Esophagus squamous epithelium (tissue), 5 donors: ENCODE results near the gene CATSPER3. TPM values are rescaled to one million over a fixed set of nuclear protein-coding genes. Genes with fewer than 3 reads are reported as not detected.

Experiments used
- DNase-seq: peaks from one replicate; lab custom pipeline; 2025; lab: John Stamatoyannopoulos, UW
- H3K27ac ChIP-seq, 4 donors: fragments of 200-600 bp; sonication (generic); one replicate each; pipeline ENCODE4 v1.5.1; 2016 to 2019; ENCODE audit warnings: mild to moderate bottlenecking in 1 of 4
- H3K27me3 ChIP-seq, 4 donors: fragments of 200-600 bp; sonication (generic); 1 replicate in 3 of 4; 2 replicates in 1 of 4; pipeline versions ENCODE4 v1.5.1 to v1.6.0; 2017 to 2021; ENCODE audit warnings: antibody characterized with exemption in 1 of 4
- H3K36me3 ChIP-seq, 3 donors: fragments of 200-600 bp; sonication (generic); one replicate each; pipeline ENCODE4 v1.5.1; 2016 to 2019
- H3K4me1 ChIP-seq, 3 donors: fragments of 200-600 bp; sonication (generic); one replicate each; pipeline ENCODE4 v1.5.1; 2017 to 2019
- H3K4me3 ChIP-seq, 4 donors: fragments of 200-600 bp; sonication (generic); 1 replicate in 3 of 4; 2 replicates in 1 of 4; pipeline ENCODE4 v1.5.1; 2016 to 2019; ENCODE audit warnings: mild to moderate bottlenecking in 2 of 4, moderate library complexity in 1 of 4
- H3K9me3 ChIP-seq, 3 donors: fragments of 200-600 bp; sonication (generic); one replicate each; pipeline ENCODE4 v1.5.1; 2016 to 2019
- CTCF ChIP-seq, 6 experiments: fragments of 450-650 bp in 4 of 6; fragments of 200-600 bp in 2 of 6; sonication (generic) in 2 of 6; IDR thresholded peaks; one replicate each; pipeline ENCODE4 v1.5.1; 2016 to 2019; ENCODE audit warnings: antibody characterized with exemption in 6 of 6, mild to moderate bottlenecking in 4 of 6, moderate library complexity in 4 of 6
- POLR2A ChIP-seq, 4 donors: fragments of 450-650 bp; IDR thresholded peaks; one replicate each; pipeline ENCODE4 v1.6.1; 2017; ENCODE audit warnings: antibody characterized with exemption in 4 of 4, mild to moderate bottlenecking in 4 of 4, moderate library complexity in 3 of 4
- WGBS, 2 donors: methylation state at CpG; one replicate each; pipeline ENCODE4 v1.1.5; 2018; 5-methylcytosine and 5-hydroxymethylcytosine counted together
- intact Hi-C: fragments of 100-400 bp; cut with DNase I; formaldehyde crosslinking; loops from one replicate; pipeline ENCODE4 v1.15.0; 2022
- total RNA-seq, 4 donors: library from RNA; depleted of rRNA; stranded (reverse); fragments of >200 nt; gene quantifications; one replicate each; pipeline ENCODE4 v1.1.0, GENCODE V29; 2016
- donor health status: DM: yes; HTN: yes; CAD: no.

Gene CATSPER3
- total RNA-seq, 4 donors from 2014 or later: 0.23 to 0.76 TPM; not detected in 2

GRCh38 chr5:134944630-134945029 lies 23.1 kb upstream of the CATSPER3 start:
- Histone ChIP-seq H3K27me3 (no peaks in the 10 kb centered on the region), H3K36me3 (peaks cover 0 to 22% (median 0%) of the 10 kb centered on the region in 3 donors), H3K9me3 (no peaks in the 10 kb centered on the region), H3K27ac (no peak overlapping the region), H3K4me3 (no peak overlapping the region), H3K4me1 (peaks cover 0 to 11% (median 9%) of the 10 kb centered on the region in 3 donors)
- no peak for DNase-seq
- intact Hi-C loops: no loop called here
- 67% methylated on average over 1 of the region's 1 CpG for WGBS, 2 donors
- TF ChIP-seq POLR2A (IDR thresholded peaks at IDR 0.05): no peak
- TF ChIP-seq CTCF (IDR thresholded peaks at IDR 0.05): no peak

- Histone ChIP-seq H3K4me1 (peaks cover 0 to 12% (median 9%) of the 10 kb centered on the region in 3 donors), H3K36me3 (peaks cover 0 to 18% (median 0%) of the 10 kb centered on the region in 3 donors), H3K9me3 (no peaks in the 10 kb centered on the region), H3K27me3 (no peaks in the 10 kb centered on the region), H3K27ac (no peak overlapping the region), H3K4me3 (no peak overlapping the region)
- DNase-seq: no peak
- WGBS, 2 donors: 81 to 91% methylated on average over 2 of the region's 2 CpGs
- intact Hi-C loops: no loop called here
- TF ChIP-seq CTCF (IDR thresholded peaks at IDR 0.05) (no peak), POLR2A (IDR thresholded peaks at IDR 0.05) (no peak)
Measured at GRCh38 chr5:134945041-134945440, 22.7 kb upstream of the CATSPER3 start.

- no peak for DNase-seq
- intact Hi-C loops: no loop called here
- Histone ChIP-seq H3K4me1 (peaks cover 0 to 12% (median 9%) of the 10 kb centered on the region in 3 donors), H3K36me3 (peaks cover 0 to 5% (median 0%) of the 10 kb centered on the region in 3 donors), H3K9me3 (peaks cover 0 to under 1% (median 0%) of the 10 kb centered on the region in 3 donors), H3K27ac (peak overlapping the region in 2 of 4 donors; percentile 18 to 26), H3K4me3 (no peak overlapping the region), H3K27me3 (no peaks in the 10 kb centered on the region)
- TF ChIP-seq CTCF (IDR thresholded peaks at IDR 0.05) (no peak), POLR2A (IDR thresholded peaks at IDR 0.05) (no peak)
- WGBS, 2 donors: 43 to 45% methylated on average over 5 of the region's 5 CpGs
Measured at GRCh38 chr5:134948911-134949310, 18.8 kb upstream of the CATSPER3 start.

- intact Hi-C loops: no loop called here
- Histone ChIP-seq H3K4me3 (no peak overlapping the region), H3K36me3 (peaks cover 0 to 8% (median 0%) of the 10 kb centered on the region in 3 donors), H3K27ac (peak overlapping the region in 2 of 4 donors; percentile 18 to 26), H3K27me3 (no peaks in the 10 kb centered on the region), H3K4me1 (peaks cover 0 to 12% (median 9%) of the 10 kb centered on the region in 3 donors), H3K9me3 (peaks cover 0 to 5% (median 0%) of the 10 kb centered on the region in 3 donors)
- TF ChIP-seq POLR2A (IDR thresholded peaks at IDR 0.05): no peak
- TF ChIP-seq CTCF (IDR thresholded peaks at IDR 0.05): no peak
- WGBS, 2 donors: 52 to 67% methylated on average over 5 of the region's 5 CpGs
- DNase-seq: no peak
Measured at GRCh38 chr5:134949316-134949715, 18.4 kb upstream of the CATSPER3 start.

- H3K36me3 ChIP-seq: peaks cover 0 to 54% (median 8%) of the 10 kb centered on the region in 3 donors
- no peaks in the 10 kb centered on the region for H3K27me3 ChIP-seq
- no peak overlapping the region for H3K27ac ChIP-seq
- 84 to 91% methylated on average over 4 of the region's 4 CpGs for WGBS, 2 donors
- H3K4me3 ChIP-seq: no peak overlapping the region
- DNase-seq: no peak
- TF ChIP-seq POLR2A (IDR thresholded peaks at IDR 0.05) (no peak), CTCF (IDR thresholded peaks at IDR 0.05) (no peak)
- intact Hi-C loops: no loop called here
- H3K4me1 ChIP-seq: peaks cover 0 to 11% (median 0%) of the 10 kb centered on the region in 3 donors
- H3K9me3 ChIP-seq: peaks cover 5 to 12% (median 5%) of the 10 kb centered on the region in 3 donors
Measured at GRCh38 chr5:134957920-134958608, 9.6 kb upstream of the CATSPER3 start.
